Measurements from ENCODE around the gene TBCEL.
"Not testable (repeated sequence)": the region's sequence is repeated elsewhere in the genome, so short reads cannot be mapped to it uniquely, and the experiment has no call there.

TBCEL gene

GRCh38 chr11:121105481-121106195 is 81.7 kb downstream of the TBCEL start:
- no peak for DNase-seq (ENCODE audit: low spot score)

GRCh38 chr11:121106812-121107211 is 82.9 kb downstream of the TBCEL start:
- no peak for DNase-seq (ENCODE audit: low spot score)

- no peak for DNase-seq (ENCODE audit: low spot score)
Measured at GRCh38 chr11:121108413-121108812, 84.5 kb downstream of the TBCEL start.

- no peak for DNase-seq (ENCODE audit: low spot score)
Measured at GRCh38 chr11:121109471-121109870, 85.6 kb downstream of the TBCEL start.

GRCh38 chr11:121109916-121110586 is 86.1 kb downstream of the TBCEL start:
- no peak for DNase-seq (ENCODE audit: low spot score)

- DNase-seq (ENCODE audit: low spot score): no peak
Measured at GRCh38 chr11:121110871-121111724, 87.2 kb downstream of the TBCEL start.

GRCh38 chr11:121112498-121113455 is 88.9 kb downstream of the TBCEL start:
- DNase-seq (ENCODE audit: low spot score): peak; percentile 81

- DNase-seq (ENCODE audit: low spot score): no peak
Measured at GRCh38 chr11:121113611-121114010, 89.7 kb downstream of the TBCEL start.

- DNase-seq (ENCODE audit: low spot score): not testable (repeated sequence)
Measured at GRCh38 chr11:121115024-121115423, 91.1 kb downstream of the TBCEL start.

- DNase-seq (ENCODE audit: low spot score): no peak
Measured at GRCh38 chr11:121117788-121118187, 93.9 kb downstream of the TBCEL start.

- DNase-seq (ENCODE audit: low spot score): no peak
Measured at GRCh38 chr11:121119440-121119839, 95.5 kb downstream of the TBCEL start.

- DNase-seq (ENCODE audit: low spot score): no peak
Measured at GRCh38 chr11:121122328-121122727, 98.4 kb downstream of the TBCEL start.

GRCh38 chr11:121123496-121124069 is 99.7 kb downstream of the TBCEL start:
- DNase-seq (ENCODE audit: low spot score): no peak

- DNase-seq (ENCODE audit: low spot score): no peak
Measured at GRCh38 chr11:121127809-121128208, 103.9 kb downstream of the TBCEL start.

- no peak for DNase-seq (ENCODE audit: low spot score)
Measured at GRCh38 chr11:121129362-121130340, 105.7 kb downstream of the TBCEL start.

GRCh38 chr11:121131656-121132055 is 107.8 kb downstream of the TBCEL start:
- no peak for DNase-seq (ENCODE audit: low spot score)

- no peak for DNase-seq (ENCODE audit: low spot score)
Measured at GRCh38 chr11:121132211-121132976, 108.5 kb downstream of the TBCEL start.

GRCh38 chr11:121134741-121135312 is 110.9 kb downstream of the TBCEL start:
- DNase-seq (ENCODE audit: low spot score): peak; percentile 13

- no peak for DNase-seq (ENCODE audit: low spot score)
Measured at GRCh38 chr11:121137005-121137404, 113.1 kb downstream of the TBCEL start.
